ENCODE data around the gene CAND1.

Gene CAND1

GRCh38 chr12:67305544-67305943 is 36.4 kb downstream of the CAND1 start:
- no peaks in the 10 kb centered on the region for H3K4me1 ChIP-seq (ENCODE audit: control insufficient read depth, insufficient read depth, low read length, poor library complexity, severe bottlenecking)
- no peaks in the 10 kb centered on the region for H3K27me3 ChIP-seq (replicated peaks; ENCODE audit: control insufficient read depth, insufficient read depth, low read length, poor library complexity, severe bottlenecking)
- H3K4me3 ChIP-seq (ENCODE audit: insufficient read depth, low read depth, low read length, poor library complexity, severe bottlenecking): no peak overlapping the region
- DNase-seq: no peak
- no peaks in the 10 kb centered on the region for H3K9me3 ChIP-seq (ENCODE audit: control insufficient read depth, low read length)
- H3K27ac ChIP-seq (ENCODE audit: insufficient read depth, low read length, poor library complexity, severe bottlenecking): no peak overlapping the region
- H3K36me3 ChIP-seq (ENCODE audit: control insufficient read depth, insufficient read depth, low read length): peaks cover 68% of the 10 kb centered on the region

GRCh38 chr12:67306712-67307111 is 37.6 kb downstream of the CAND1 start:
- H3K4me3 ChIP-seq (ENCODE audit: insufficient read depth, low read depth, low read length, poor library complexity, severe bottlenecking): no peak overlapping the region
- no peak overlapping the region for H3K27ac ChIP-seq (ENCODE audit: insufficient read depth, low read length, poor library complexity, severe bottlenecking)
- no peaks in the 10 kb centered on the region for H3K9me3 ChIP-seq (ENCODE audit: control insufficient read depth, low read length)
- DNase-seq: no peak
- peaks cover 80% of the 10 kb centered on the region for H3K36me3 ChIP-seq (ENCODE audit: control insufficient read depth, insufficient read depth, low read length)
- H3K4me1 ChIP-seq (ENCODE audit: control insufficient read depth, insufficient read depth, low read length, poor library complexity, severe bottlenecking): no peaks in the 10 kb centered on the region
- H3K27me3 ChIP-seq (replicated peaks; ENCODE audit: control insufficient read depth, insufficient read depth, low read length, poor library complexity, severe bottlenecking): no peaks in the 10 kb centered on the region

DNA sequence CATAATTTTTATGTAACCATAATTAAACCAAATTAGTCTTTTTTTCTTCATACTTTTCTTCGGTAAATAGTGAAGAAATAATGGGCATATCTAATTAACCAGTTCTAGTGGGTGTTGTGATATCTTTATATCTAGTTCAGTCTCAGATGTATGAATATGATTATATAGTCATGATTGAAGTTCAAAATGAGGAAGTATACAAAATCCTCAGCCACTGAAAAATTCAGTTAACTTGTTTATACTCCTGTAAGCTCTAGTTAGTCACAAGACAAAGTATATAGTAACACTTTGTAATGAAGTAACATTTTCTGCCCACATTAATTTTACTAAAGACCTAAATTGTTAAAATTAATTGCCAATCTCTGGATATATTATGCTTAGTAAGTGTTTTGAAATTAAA is 46.5 kb downstream of the CAND1 start:
- Histone ChIP-seq H3K4me1 (ENCODE audit: control insufficient read depth, insufficient read depth, low read length, poor library complexity, severe bottlenecking) (no peaks in the 10 kb centered on the region), H3K27ac (ENCODE audit: insufficient read depth, low read length, poor library complexity, severe bottlenecking) (no peak overlapping the region), H3K4me3 (ENCODE audit: insufficient read depth, low read depth, low read length, poor library complexity, severe bottlenecking) (no peak overlapping the region), H3K27me3 (replicated peaks; ENCODE audit: control insufficient read depth, insufficient read depth, low read length, poor library complexity, severe bottlenecking) (no peaks in the 10 kb centered on the region), H3K9me3 (ENCODE audit: control insufficient read depth, low read length) (no peaks in the 10 kb centered on the region), H3K36me3 (ENCODE audit: control insufficient read depth, insufficient read depth, low read length) (peaks cover 42% of the 10 kb centered on the region)
- DNase-seq: no peak

GRCh38 chr12:67318786-67319185 is 49.6 kb downstream of the CAND1 start:
- H3K9me3 ChIP-seq (ENCODE audit: control insufficient read depth, low read length): no peaks in the 10 kb centered on the region
- H3K36me3 ChIP-seq (ENCODE audit: control insufficient read depth, insufficient read depth, low read length): peaks cover 11% of the 10 kb centered on the region
- no peak overlapping the region for H3K27ac ChIP-seq (ENCODE audit: insufficient read depth, low read length, poor library complexity, severe bottlenecking)
- no peak for DNase-seq
- no peaks in the 10 kb centered on the region for H3K27me3 ChIP-seq (replicated peaks; ENCODE audit: control insufficient read depth, insufficient read depth, low read length, poor library complexity, severe bottlenecking)
- H3K4me1 ChIP-seq (ENCODE audit: control insufficient read depth, insufficient read depth, low read length, poor library complexity, severe bottlenecking): no peaks in the 10 kb centered on the region
- no peak overlapping the region for H3K4me3 ChIP-seq (ENCODE audit: insufficient read depth, low read depth, low read length, poor library complexity, severe bottlenecking)

DNA sequence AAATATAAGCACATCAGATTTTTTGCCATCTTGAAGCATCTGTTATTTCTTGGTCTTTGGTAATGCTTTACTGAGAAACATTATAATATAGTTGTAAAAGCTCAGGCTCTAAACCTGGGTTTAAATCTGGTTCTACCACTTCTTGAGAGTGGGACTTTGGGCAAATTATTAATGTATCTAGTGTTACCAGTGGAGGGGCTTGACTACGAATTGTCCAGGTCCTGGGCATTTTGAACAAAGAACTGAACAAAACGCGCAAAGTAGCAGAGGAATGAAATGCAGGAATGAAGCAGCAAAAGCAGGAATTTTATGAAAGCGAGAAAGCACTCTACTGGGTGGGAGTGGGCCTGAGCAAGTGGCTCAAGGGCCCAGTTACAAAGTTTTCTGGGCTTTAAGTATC is 50.8 kb downstream of the CAND1 start:
- no peak overlapping the region for H3K4me3 ChIP-seq (ENCODE audit: insufficient read depth, low read depth, low read length, poor library complexity, severe bottlenecking)
- no peak overlapping the region for H3K27ac ChIP-seq (ENCODE audit: insufficient read depth, low read length, poor library complexity, severe bottlenecking)
- H3K4me1 ChIP-seq (ENCODE audit: control insufficient read depth, insufficient read depth, low read length, poor library complexity, severe bottlenecking): no peaks in the 10 kb centered on the region
- H3K36me3 ChIP-seq (ENCODE audit: control insufficient read depth, insufficient read depth, low read length): peaks cover 6% of the 10 kb centered on the region
- DNase-seq: no peak
- no peaks in the 10 kb centered on the region for H3K9me3 ChIP-seq (ENCODE audit: control insufficient read depth, low read length)
- H3K27me3 ChIP-seq (replicated peaks; ENCODE audit: control insufficient read depth, insufficient read depth, low read length, poor library complexity, severe bottlenecking): no peaks in the 10 kb centered on the region

- DNase-seq: no peak
- H3K4me1 ChIP-seq (ENCODE audit: control insufficient read depth, insufficient read depth, low read length, poor library complexity, severe bottlenecking): no peaks in the 10 kb centered on the region
- no peak overlapping the region for H3K27ac ChIP-seq (ENCODE audit: insufficient read depth, low read length, poor library complexity, severe bottlenecking)
- no peaks in the 10 kb centered on the region for H3K27me3 ChIP-seq (replicated peaks; ENCODE audit: control insufficient read depth, insufficient read depth, low read length, poor library complexity, severe bottlenecking)
- no peaks in the 10 kb centered on the region for H3K9me3 ChIP-seq (ENCODE audit: control insufficient read depth, low read length)
- H3K36me3 ChIP-seq (ENCODE audit: control insufficient read depth, insufficient read depth, low read length): peaks cover 6% of the 10 kb centered on the region
- no peak overlapping the region for H3K4me3 ChIP-seq (ENCODE audit: insufficient read depth, low read depth, low read length, poor library complexity, severe bottlenecking)
Observed at GRCh38 chr12:67320614-67321295, 51.6 kb downstream of the CAND1 start.

DNA sequence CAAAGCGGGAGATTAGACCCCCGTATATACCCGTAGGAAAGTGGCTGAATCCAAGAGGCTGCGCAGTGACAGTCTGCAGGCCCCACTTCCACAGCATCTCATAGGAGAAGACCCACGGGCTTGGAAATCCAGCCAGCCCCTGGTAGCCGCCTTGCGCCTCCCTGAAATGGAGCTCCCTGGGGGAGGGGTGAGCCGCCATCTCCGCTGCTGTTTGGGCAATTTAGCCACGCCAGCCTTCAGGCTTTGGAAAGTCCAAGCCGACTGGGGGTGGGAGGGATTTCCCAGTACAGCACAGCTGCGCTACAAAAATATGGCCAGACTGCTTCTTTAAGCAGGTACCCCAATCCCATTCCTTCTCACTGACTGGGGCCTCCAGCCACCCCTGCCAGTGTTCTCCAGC is 53.4 kb downstream of the CAND1 start:
- H3K27me3 ChIP-seq (replicated peaks; ENCODE audit: control insufficient read depth, insufficient read depth, low read length, poor library complexity, severe bottlenecking): no peaks in the 10 kb centered on the region
- H3K36me3 ChIP-seq (ENCODE audit: control insufficient read depth, insufficient read depth, low read length): peaks cover 6% of the 10 kb centered on the region
- no peak for DNase-seq
- no peak overlapping the region for H3K4me3 ChIP-seq (ENCODE audit: insufficient read depth, low read depth, low read length, poor library complexity, severe bottlenecking)
- H3K27ac ChIP-seq (ENCODE audit: insufficient read depth, low read length, poor library complexity, severe bottlenecking): no peak overlapping the region
- no peaks in the 10 kb centered on the region for H3K9me3 ChIP-seq (ENCODE audit: control insufficient read depth, low read length)
- H3K4me1 ChIP-seq (ENCODE audit: control insufficient read depth, insufficient read depth, low read length, poor library complexity, severe bottlenecking): no peaks in the 10 kb centered on the region

- H3K36me3 ChIP-seq (ENCODE audit: control insufficient read depth, insufficient read depth, low read length): peaks cover 6% of the 10 kb centered on the region
- H3K27ac ChIP-seq (ENCODE audit: insufficient read depth, low read length, poor library complexity, severe bottlenecking): no peak overlapping the region
- no peaks in the 10 kb centered on the region for H3K27me3 ChIP-seq (replicated peaks; ENCODE audit: control insufficient read depth, insufficient read depth, low read length, poor library complexity, severe bottlenecking)
- H3K4me3 ChIP-seq (ENCODE audit: insufficient read depth, low read depth, low read length, poor library complexity, severe bottlenecking): no peak overlapping the region
- no peaks in the 10 kb centered on the region for H3K4me1 ChIP-seq (ENCODE audit: control insufficient read depth, insufficient read depth, low read length, poor library complexity, severe bottlenecking)
- no peak for DNase-seq
- no peaks in the 10 kb centered on the region for H3K9me3 ChIP-seq (ENCODE audit: control insufficient read depth, low read length)
Observed at GRCh38 chr12:67323007-67323406, 53.8 kb downstream of the CAND1 start.

- no peak for DNase-seq
- no peaks in the 10 kb centered on the region for H3K36me3 ChIP-seq (ENCODE audit: control insufficient read depth, insufficient read depth, low read length)
- no peak overlapping the region for H3K4me3 ChIP-seq (ENCODE audit: insufficient read depth, low read depth, low read length, poor library complexity, severe bottlenecking)
- H3K4me1 ChIP-seq (ENCODE audit: control insufficient read depth, insufficient read depth, low read length, poor library complexity, severe bottlenecking): no peaks in the 10 kb centered on the region
- no peaks in the 10 kb centered on the region for H3K27me3 ChIP-seq (replicated peaks; ENCODE audit: control insufficient read depth, insufficient read depth, low read length, poor library complexity, severe bottlenecking)
- no peaks in the 10 kb centered on the region for H3K9me3 ChIP-seq (ENCODE audit: control insufficient read depth, low read length)
- no peak overlapping the region for H3K27ac ChIP-seq (ENCODE audit: insufficient read depth, low read length, poor library complexity, severe bottlenecking)
Observed at GRCh38 chr12:67326637-67327036, 57.5 kb downstream of the CAND1 start.

- Histone ChIP-seq H3K27ac (ENCODE audit: insufficient read depth, low read length, poor library complexity, severe bottlenecking) (no peak overlapping the region), H3K36me3 (ENCODE audit: control insufficient read depth, insufficient read depth, low read length) (no peaks in the 10 kb centered on the region), H3K27me3 (replicated peaks; ENCODE audit: control insufficient read depth, insufficient read depth, low read length, poor library complexity, severe bottlenecking) (no peaks in the 10 kb centered on the region), H3K4me1 (ENCODE audit: control insufficient read depth, insufficient read depth, low read length, poor library complexity, severe bottlenecking) (no peaks in the 10 kb centered on the region), H3K9me3 (ENCODE audit: control insufficient read depth, low read length) (no peaks in the 10 kb centered on the region), H3K4me3 (ENCODE audit: insufficient read depth, low read depth, low read length, poor library complexity, severe bottlenecking) (no peak overlapping the region)
- DNase-seq: no peak
Observed at GRCh38 chr12:67327466-67327865, 58.3 kb downstream of the CAND1 start.
